ENCODE results near the gene F8.

- no peak for TF ChIP-seq MXI1 (IDR thresholded peaks at IDR 0.05; ENCODE audit: borderline replicate concordance, low read depth, low read length)
- TF ChIP-seq CTCF (conservative IDR thresholded peaks at IDR 0.05; ENCODE audit: low read depth, low read length) = no peak
- TF ChIP-seq POLR2A (IDR thresholded peaks at IDR 0.05; ENCODE audit: low read depth, low read length) = no peak
- no peak for TF ChIP-seq MAZ (IDR thresholded peaks at IDR 0.05; ENCODE audit: borderline replicate concordance, low read depth, low read length)
- no peak for TF ChIP-seq RFX5 (IDR thresholded peaks at IDR 0.05; ENCODE audit: low read depth, low read length)
- TF ChIP-seq SMC3 (IDR thresholded peaks at IDR 0.05; ENCODE audit: low read depth, low read length) = no peak
- TF ChIP-seq FOS (IDR thresholded peaks at IDR 0.05; ENCODE audit: low read depth, low read length) = no peak
- TF ChIP-seq CHD1 (IDR thresholded peaks at IDR 0.05; ENCODE audit: low read depth, low read length) = no peak
- TF ChIP-seq, protein P1, sequence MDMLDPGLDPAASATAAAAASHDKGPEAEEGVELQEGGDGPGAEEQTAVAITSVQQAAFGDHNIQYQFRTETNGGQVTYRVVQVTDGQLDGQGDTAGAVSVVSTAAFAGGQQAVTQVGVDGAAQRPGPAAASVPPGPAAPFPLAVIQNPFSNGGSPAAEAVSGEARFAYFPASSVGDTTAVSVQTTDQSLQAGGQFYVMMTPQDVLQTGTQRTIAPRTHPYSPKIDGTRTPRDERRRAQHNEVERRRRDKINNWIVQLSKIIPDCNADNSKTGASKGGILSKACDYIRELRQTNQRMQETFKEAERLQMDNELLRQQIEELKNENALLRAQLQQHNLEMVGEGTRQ (IDR thresholded peaks at IDR 0.05; ENCODE audit: low read depth, low read length) = no peak
- TF ChIP-seq NFE2L2 (IDR thresholded peaks at IDR 0.05; ENCODE audit: low read depth, low read length) = no peak
- no peak for TF ChIP-seq CEBPB (IDR thresholded peaks at IDR 0.05; ENCODE audit: low read depth, low read length)
- TF ChIP-seq RAD21 (IDR thresholded peaks at IDR 0.05; ENCODE audit: low read length) = no peak
- no peak for TF ChIP-seq BHLHE40 (IDR thresholded peaks at IDR 0.05; ENCODE audit: low read depth, low read length)
- no peak for TF ChIP-seq ELK1 (IDR thresholded peaks at IDR 0.05; ENCODE audit: borderline replicate concordance, low read depth, low read length)
Observed at GRCh38 chrX:155020591-155020990, 1.9 kb downstream of the F8 start.
